ENCODE results near the gene PDE4D.
A peak's percentile ranks its signal among the peaks of the same experiment; 100 is the strongest.

The PDE4D gene

DNA sequence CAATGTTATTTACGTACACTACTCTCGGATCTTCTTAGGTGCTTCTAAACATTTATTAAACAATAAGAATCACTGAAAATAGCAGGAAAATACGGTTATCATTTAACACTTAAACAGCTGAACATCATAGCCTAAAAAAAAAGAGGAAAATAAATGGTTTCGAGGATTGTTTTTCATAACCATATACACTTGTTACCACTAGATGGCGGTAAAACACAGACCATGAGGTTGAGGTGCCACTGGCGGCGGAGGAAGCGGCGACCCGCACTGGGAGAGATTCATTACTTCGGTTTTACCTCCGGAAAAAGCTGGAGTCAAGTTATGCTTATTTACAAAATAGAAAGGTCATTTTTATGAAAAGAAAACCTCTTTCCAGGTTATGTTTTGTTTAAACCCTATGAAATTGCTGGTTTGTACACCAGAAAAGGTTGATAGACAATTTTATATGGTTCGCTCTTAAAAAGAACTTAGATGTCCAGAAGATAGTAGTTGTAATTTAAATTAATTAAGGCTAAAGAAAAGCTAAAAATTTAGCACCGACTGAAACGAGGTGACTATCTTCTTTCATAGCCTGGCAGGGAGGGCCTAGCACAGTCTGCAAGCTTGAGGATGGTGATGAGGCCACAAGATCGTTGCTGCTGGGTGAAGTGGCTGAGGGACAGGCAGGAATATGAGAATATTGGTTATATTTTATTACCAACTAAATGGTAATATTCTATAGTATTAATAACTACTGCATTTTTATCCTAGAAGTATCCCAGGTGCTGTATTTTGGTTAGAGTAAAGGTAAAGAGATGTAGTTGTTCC, 704.9 kb downstream of the PDE4D start:
- H3K4me2 ChIP-seq (ENCODE audit: insufficient read depth, low read length, poor library complexity, severe bottlenecking), result no peak overlapping the region
- no peak overlapping the region for H3K23ac ChIP-seq (ENCODE audit: low read depth, low read length, poor library complexity)
- no peak overlapping the region for H2AK5ac ChIP-seq (ENCODE audit: low read depth, low read length)
- H2BK5ac ChIP-seq (ENCODE audit: low read length), result no peak overlapping the region
- no peaks in the 10 kb centered on the region for H3K27me3 ChIP-seq (ENCODE audit: control insufficient read depth in 3 of 3, insufficient read depth in 3 of 3, low read depth in 1 of 3, low read length in 3 of 3)
- no peaks in the 10 kb centered on the region for H3K36me3 ChIP-seq (replicated peaks in 1 of 2; ENCODE audit: control insufficient read depth in 2 of 2, insufficient read depth in 2 of 2, low read length in 2 of 2)
- no peak overlapping the region for H3K27ac ChIP-seq (replicated peaks; ENCODE audit: low read length)
- WGBS, 2 donors (ENCODE audit: extremely low coverage in 2 of 2, insufficient read length in 2 of 2, insufficient replicate concordance in 1 of 2), result no CpG with 5 or more reads among the region's 16 CpGs
- no peak overlapping the region for H2BK15ac ChIP-seq (ENCODE audit: low read length)
- H2AFZ ChIP-seq (ENCODE audit: low read length), result peak overlapping the region; percentile 85
- H2BK120ac ChIP-seq (ENCODE audit: low read depth, low read length), result no peak overlapping the region
- H3K14ac ChIP-seq (ENCODE audit: low read length), result no peak overlapping the region
- H3K9me3 ChIP-seq (replicated peaks in 1 of 2; ENCODE audit: control insufficient read depth in 2 of 2, insufficient read depth in 1 of 2, low read depth in 1 of 2, low read length in 2 of 2), result no peaks in the 10 kb centered on the region
- peak; percentile 45 for DNase-seq (ENCODE audit: low spot score)
- peaks cover 3 to 8% of the 10 kb centered on the region in 2 donors for H3K4me1 ChIP-seq (ENCODE audit: control insufficient read depth in 2 of 2, insufficient read depth in 1 of 2, low read depth in 1 of 2, low read length in 2 of 2)
- H3K4me3 ChIP-seq (ENCODE audit: low read length in 2 of 2), result peak overlapping the region in 1 of 2 donors; percentile 27
- H3K79me1 ChIP-seq (ENCODE audit: low read depth, low read length), result no peaks in the 10 kb centered on the region
- H2BK12ac ChIP-seq (ENCODE audit: low read length), result no peak overlapping the region
- no peak overlapping the region for H3K18ac ChIP-seq (ENCODE audit: low read length)
- no peak overlapping the region for H4K8ac ChIP-seq (ENCODE audit: low read depth, low read length)
- H4K91ac ChIP-seq (ENCODE audit: low read depth, low read length, poor library complexity), result no peak overlapping the region
- no peak overlapping the region for H3K4ac ChIP-seq (ENCODE audit: low read length)
- H3K9ac ChIP-seq (ENCODE audit: low read depth, low read length, poor library complexity), result no peak overlapping the region

DNA sequence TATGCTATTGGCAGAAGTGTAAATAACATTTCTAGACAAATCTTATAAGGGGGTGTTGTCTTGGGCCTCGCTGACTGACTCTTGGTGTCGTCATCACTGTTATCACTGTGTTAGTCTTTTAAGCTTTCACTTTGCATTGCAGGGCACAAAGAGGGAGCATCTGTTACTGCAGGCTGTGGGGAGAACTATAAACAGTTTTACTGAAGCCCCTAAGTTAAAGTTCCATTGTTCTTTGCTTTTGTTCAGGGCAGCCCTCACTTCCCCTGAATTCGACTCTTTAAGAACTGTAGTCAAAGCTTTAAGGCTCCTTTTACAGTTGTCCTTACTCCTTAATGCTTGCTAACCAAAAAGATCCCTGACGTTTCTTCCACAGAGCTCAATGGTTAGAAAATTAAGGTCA, 705.7 kb downstream of the PDE4D start:
- no peaks in the 10 kb centered on the region for H3K9me3 ChIP-seq (replicated peaks in 1 of 2; ENCODE audit: control insufficient read depth in 2 of 2, insufficient read depth in 1 of 2, low read depth in 1 of 2, low read length in 2 of 2)
- H3K23ac ChIP-seq (ENCODE audit: low read depth, low read length, poor library complexity), result no peak overlapping the region
- H2AK5ac ChIP-seq (ENCODE audit: low read depth, low read length), result no peak overlapping the region
- peaks cover 3 to 13% of the 10 kb centered on the region in 2 donors for H3K4me1 ChIP-seq (ENCODE audit: control insufficient read depth in 2 of 2, insufficient read depth in 1 of 2, low read depth in 1 of 2, low read length in 2 of 2)
- no peak overlapping the region for H2BK120ac ChIP-seq (ENCODE audit: low read depth, low read length)
- H3K18ac ChIP-seq (ENCODE audit: low read length), result no peak overlapping the region
- no peak overlapping the region for H4K91ac ChIP-seq (ENCODE audit: low read depth, low read length, poor library complexity)
- no peak overlapping the region for H3K9ac ChIP-seq (ENCODE audit: low read depth, low read length, poor library complexity)
- H2BK5ac ChIP-seq (ENCODE audit: low read length), result no peak overlapping the region
- H3K4me3 ChIP-seq (ENCODE audit: low read length in 2 of 2), result peak overlapping the region in 1 of 2 donors; percentile 27
- no peak overlapping the region for H3K27ac ChIP-seq (replicated peaks; ENCODE audit: low read length)
- DNase-seq (ENCODE audit: low spot score), result no peak
- H3K4me2 ChIP-seq (ENCODE audit: insufficient read depth, low read length, poor library complexity, severe bottlenecking), result no peak overlapping the region
- H3K79me1 ChIP-seq (ENCODE audit: low read depth, low read length), result no peaks in the 10 kb centered on the region
- H2BK15ac ChIP-seq (ENCODE audit: low read length), result no peak overlapping the region
- H3K4ac ChIP-seq (ENCODE audit: low read length), result no peak overlapping the region
- peak overlapping the region; percentile 85 for H2AFZ ChIP-seq (ENCODE audit: low read length)
- no peaks in the 10 kb centered on the region for H3K27me3 ChIP-seq (ENCODE audit: control insufficient read depth in 3 of 3, insufficient read depth in 3 of 3, low read depth in 1 of 3, low read length in 3 of 3)
- no peak overlapping the region for H2BK12ac ChIP-seq (ENCODE audit: low read length)
- WGBS, 2 donors (ENCODE audit: extremely low coverage in 2 of 2, insufficient read length in 2 of 2, insufficient replicate concordance in 1 of 2), result no CpG with 5 or more reads among the region's 4 CpGs
- no peak overlapping the region for H3K14ac ChIP-seq (ENCODE audit: low read length)
- no peak overlapping the region for H4K8ac ChIP-seq (ENCODE audit: low read depth, low read length)
- H3K36me3 ChIP-seq (replicated peaks in 1 of 2; ENCODE audit: control insufficient read depth in 2 of 2, insufficient read depth in 2 of 2, low read length in 2 of 2), result no peaks in the 10 kb centered on the region

DNA sequence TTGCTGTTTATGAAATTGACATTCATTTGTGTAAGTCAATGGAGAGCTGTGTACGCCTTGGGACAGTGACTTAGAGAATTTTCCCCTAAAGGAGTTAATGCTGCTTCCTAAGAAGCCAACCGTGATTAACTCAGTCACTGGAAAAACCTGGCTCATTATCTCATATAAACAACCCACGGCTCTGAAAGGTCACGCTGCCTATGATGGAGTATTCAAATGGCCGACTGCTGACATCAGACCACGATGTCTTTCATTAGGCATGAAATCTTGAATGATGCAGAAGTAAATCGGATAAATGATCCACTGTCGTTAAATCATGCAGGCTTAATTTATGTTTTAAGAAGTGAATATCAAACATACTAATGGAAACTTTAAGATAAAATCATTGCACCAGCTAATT, 706.9 kb downstream of the PDE4D start:
- H2AK5ac ChIP-seq (ENCODE audit: low read depth, low read length), result no peak overlapping the region
- DNase-seq (ENCODE audit: low spot score), result no peak
- H3K14ac ChIP-seq (ENCODE audit: low read length), result no peak overlapping the region
- no peak overlapping the region for H2BK12ac ChIP-seq (ENCODE audit: low read length)
- no peak overlapping the region for H3K4me2 ChIP-seq (ENCODE audit: insufficient read depth, low read length, poor library complexity, severe bottlenecking)
- WGBS, 2 donors (ENCODE audit: extremely low coverage in 2 of 2, insufficient read length in 2 of 2, insufficient replicate concordance in 1 of 2), result no CpG with 5 or more reads among the region's 8 CpGs
- no peak overlapping the region for H2BK5ac ChIP-seq (ENCODE audit: low read length)
- H4K8ac ChIP-seq (ENCODE audit: low read depth, low read length), result no peak overlapping the region
- no peak overlapping the region for H3K27ac ChIP-seq (replicated peaks; ENCODE audit: low read length)
- no peaks in the 10 kb centered on the region for H3K9me3 ChIP-seq (replicated peaks in 1 of 2; ENCODE audit: control insufficient read depth in 2 of 2, insufficient read depth in 1 of 2, low read depth in 1 of 2, low read length in 2 of 2)
- no peaks in the 10 kb centered on the region for H3K36me3 ChIP-seq (replicated peaks in 1 of 2; ENCODE audit: control insufficient read depth in 2 of 2, insufficient read depth in 2 of 2, low read length in 2 of 2)
- H3K9ac ChIP-seq (ENCODE audit: low read depth, low read length, poor library complexity), result no peak overlapping the region
- no peak overlapping the region for H3K18ac ChIP-seq (ENCODE audit: low read length)
- H3K27me3 ChIP-seq (ENCODE audit: control insufficient read depth in 3 of 3, insufficient read depth in 3 of 3, low read depth in 1 of 3, low read length in 3 of 3), result no peaks in the 10 kb centered on the region
- H2BK120ac ChIP-seq (ENCODE audit: low read depth, low read length), result no peak overlapping the region
- no peaks in the 10 kb centered on the region for H3K79me1 ChIP-seq (ENCODE audit: low read depth, low read length)
- no peak overlapping the region for H2BK15ac ChIP-seq (ENCODE audit: low read length)
- H4K91ac ChIP-seq (ENCODE audit: low read depth, low read length, poor library complexity), result no peak overlapping the region
- no peak overlapping the region for H3K4ac ChIP-seq (ENCODE audit: low read length)
- no peak overlapping the region for H3K23ac ChIP-seq (ENCODE audit: low read depth, low read length, poor library complexity)
- no peak overlapping the region for H3K4me3 ChIP-seq (ENCODE audit: low read length in 2 of 2)
- peaks cover 3 to 17% of the 10 kb centered on the region in 2 donors for H3K4me1 ChIP-seq (ENCODE audit: control insufficient read depth in 2 of 2, insufficient read depth in 1 of 2, low read depth in 1 of 2, low read length in 2 of 2)
- H2AFZ ChIP-seq (ENCODE audit: low read length), result no peak overlapping the region

DNA sequence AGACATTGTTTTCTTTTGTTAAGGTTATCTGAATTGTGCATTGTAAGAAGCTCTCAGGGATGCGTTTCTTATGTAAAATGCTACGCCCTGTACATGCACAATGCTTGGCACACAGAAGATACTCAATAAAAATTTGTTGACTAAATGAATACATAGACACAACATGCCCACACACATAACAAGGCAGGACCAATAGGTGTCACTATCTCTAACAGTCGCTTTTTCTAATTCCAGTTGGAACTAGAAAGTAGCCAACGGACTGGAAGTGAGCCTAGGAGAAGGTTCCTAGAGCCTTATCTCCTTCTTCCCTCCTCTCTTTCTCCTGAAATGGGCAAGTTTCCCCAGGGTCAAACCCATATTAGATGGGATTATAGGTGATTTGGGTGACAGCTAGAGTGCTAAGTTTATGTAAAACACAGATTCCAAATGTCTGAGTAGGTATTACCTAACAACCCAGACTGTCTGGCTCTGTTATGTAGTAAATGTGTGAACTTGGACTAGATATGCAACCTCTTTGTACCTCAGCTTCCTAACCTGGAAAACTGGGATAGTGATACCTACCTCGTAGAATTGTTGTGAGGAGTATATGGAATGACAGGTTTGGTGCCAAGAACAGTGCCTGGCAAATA, 707.7 kb downstream of the PDE4D start:
- Histone ChIP-seq H2BK15ac (ENCODE audit: low read length) (no peak overlapping the region), H3K4me1 (ENCODE audit: control insufficient read depth in 2 of 2, insufficient read depth in 1 of 2, low read depth in 1 of 2, low read length in 2 of 2) (peaks cover 3 to 17% of the 10 kb centered on the region in 2 donors), H2BK120ac (ENCODE audit: low read depth, low read length) (no peak overlapping the region), H3K9ac (ENCODE audit: low read depth, low read length, poor library complexity) (no peak overlapping the region), H3K23ac (ENCODE audit: low read depth, low read length, poor library complexity) (no peak overlapping the region), H3K4me2 (ENCODE audit: insufficient read depth, low read length, poor library complexity, severe bottlenecking) (no peak overlapping the region), H4K91ac (ENCODE audit: low read depth, low read length, poor library complexity) (no peak overlapping the region), H3K27ac (replicated peaks; ENCODE audit: low read length) (no peak overlapping the region), H3K27me3 (ENCODE audit: control insufficient read depth in 3 of 3, insufficient read depth in 3 of 3, low read depth in 1 of 3, low read length in 3 of 3) (no peaks in the 10 kb centered on the region), H2AK5ac (ENCODE audit: low read depth, low read length) (no peak overlapping the region), H2BK12ac (ENCODE audit: low read length) (no peak overlapping the region), H3K18ac (ENCODE audit: low read length) (no peak overlapping the region), H3K14ac (ENCODE audit: low read length) (no peak overlapping the region), H2BK5ac (ENCODE audit: low read length) (no peak overlapping the region), H2AFZ (ENCODE audit: low read length) (no peak overlapping the region), H3K79me1 (ENCODE audit: low read depth, low read length) (no peaks in the 10 kb centered on the region), H4K8ac (ENCODE audit: low read depth, low read length) (no peak overlapping the region), H3K36me3 (replicated peaks in 1 of 2; ENCODE audit: control insufficient read depth in 2 of 2, insufficient read depth in 2 of 2, low read length in 2 of 2) (no peaks in the 10 kb centered on the region), H3K4me3 (ENCODE audit: low read length in 2 of 2) (no peak overlapping the region), H3K4ac (ENCODE audit: low read length) (no peak overlapping the region), H3K9me3 (replicated peaks in 1 of 2; ENCODE audit: control insufficient read depth in 2 of 2, insufficient read depth in 1 of 2, low read depth in 1 of 2, low read length in 2 of 2) (no peaks in the 10 kb centered on the region)
- DNase-seq (ENCODE audit: low spot score), result no peak
- WGBS, 2 donors (ENCODE audit: extremely low coverage in 2 of 2, insufficient read length in 2 of 2, insufficient replicate concordance in 1 of 2), result no CpG with 5 or more reads among the region's 5 CpGs
